Ectodermal cell (in vitro differentiated cells): ENCODE measurements around the gene ZBTB16.
A peak's percentile ranks its signal among the peaks of the same experiment; 100 is the strongest.

ENCODE experiments used
- H3K27ac ChIP-seq: 2 replicates; pipeline ENCODE4 v1.7.0; 2013; ENCODE audit warnings: mild to moderate bottlenecking, low read depth, low read length; ENCODE audit not compliant: insufficient read depth, poor library complexity, severe bottlenecking
- H3K27me3 ChIP-seq: 2 replicates; pipeline ENCODE4 v1.7.0; 2013; ENCODE audit warnings: mild to moderate bottlenecking, low read length; ENCODE audit not compliant: insufficient read depth, control insufficient read depth, poor library complexity, severe bottlenecking
- H3K36me3 ChIP-seq: one replicate; pipeline ENCODE4 v1.7.0; 2013; ENCODE audit warnings: low read length; ENCODE audit not compliant: control insufficient read depth, insufficient read depth
- H3K4me1 ChIP-seq: one replicate; pipeline ENCODE4 v1.7.0; 2013; ENCODE audit warnings: low read length; ENCODE audit not compliant: control insufficient read depth, insufficient read depth
- H3K4me3 ChIP-seq: 2 replicates; pipeline ENCODE4 v1.7.0; 2013; ENCODE audit warnings: low read depth, low read length, control low read depth; ENCODE audit not compliant: insufficient read depth
- H3K9me3 ChIP-seq: 2 replicates; pipeline ENCODE4 v1.7.0; 2013; ENCODE audit warnings: mild to moderate bottlenecking, low read length, moderate library complexity; ENCODE audit not compliant: control insufficient read depth
- WGBS, 2 experiments: methylation state at CpG; one replicate each; pipeline ENCODE4 v1.1.7; 2013; ENCODE audit warnings: missing lambda C conversion rate in 2 of 2; 5-methylcytosine and 5-hydroxymethylcytosine counted together

ZBTB16 gene

GRCh38 chr11:114209343-114209742 is 149.8 kb downstream of the ZBTB16 start:
- Histone ChIP-seq H3K36me3 (no peaks in the 10 kb centered on the region), H3K4me1 (peaks cover 61% of the 10 kb centered on the region), H3K27me3 (no peaks in the 10 kb centered on the region), H3K4me3 (peak overlapping the region; percentile 2), H3K9me3 (no peaks in the 10 kb centered on the region), H3K27ac (peak overlapping the region; percentile 96)
- WGBS, 2 experiments, result 4 to 7% methylated on average over 2 of the region's 2 CpGs

GRCh38 chr11:114209904-114210303 is 150.4 kb downstream of the ZBTB16 start:
- no peaks in the 10 kb centered on the region for H3K36me3 ChIP-seq
- no peak overlapping the region for H3K4me3 ChIP-seq
- H3K9me3 ChIP-seq, result no peaks in the 10 kb centered on the region
- H3K4me1 ChIP-seq, result peaks cover 67% of the 10 kb centered on the region
- H3K27me3 ChIP-seq, result no peaks in the 10 kb centered on the region
- WGBS, 2 experiments, result 60 to 90% methylated on average over 2 to 9 of the region's 9 CpGs
- peak overlapping the region; percentile 96 for H3K27ac ChIP-seq

GRCh38 chr11:114211444-114212121 is 152.1 kb downstream of the ZBTB16 start:
- peaks cover 76% of the 10 kb centered on the region for H3K4me1 ChIP-seq
- H3K4me3 ChIP-seq, result no peak overlapping the region

GRCh38 chr11:114213622-114214021 is 154.1 kb downstream of the ZBTB16 start:
- WGBS, 2 experiments, result 93 to 94% methylated on average over 2 of the region's 2 CpGs
- H3K4me1 ChIP-seq, result peaks cover 81% of the 10 kb centered on the region

More at GRCh38 chr11:114211444-114212121, 152.1 kb downstream of the ZBTB16 start:
- WGBS, 2 experiments, result 37 to 43% methylated on average over 20 of the region's 20 CpGs
- Histone ChIP-seq H3K36me3 (no peaks in the 10 kb centered on the region), H3K9me3 (no peaks in the 10 kb centered on the region), H3K27ac (peak overlapping the region; percentile 83), H3K27me3 (no peaks in the 10 kb centered on the region)

GRCh38 chr11:114215428-114215827 is 155.9 kb downstream of the ZBTB16 start:
- Histone ChIP-seq H3K9me3 (no peaks in the 10 kb centered on the region), H3K27me3 (no peaks in the 10 kb centered on the region), H3K27ac (no peak overlapping the region), H3K4me3 (no peak overlapping the region), H3K4me1 (peaks cover 79% of the 10 kb centered on the region), H3K36me3 (no peaks in the 10 kb centered on the region)
- 95 to 98% methylated on average over 3 of the region's 3 CpGs for WGBS, 2 experiments

More at GRCh38 chr11:114213622-114214021, 154.1 kb downstream of the ZBTB16 start:
- Histone ChIP-seq H3K9me3 (no peaks in the 10 kb centered on the region), H3K36me3 (no peaks in the 10 kb centered on the region), H3K4me3 (no peak overlapping the region), H3K27me3 (no peaks in the 10 kb centered on the region), H3K27ac (no peak overlapping the region)

GRCh38 chr11:114215871-114216795 is 156.6 kb downstream of the ZBTB16 start:
- Histone ChIP-seq H3K4me1 (peaks cover 78% of the 10 kb centered on the region), H3K36me3 (no peaks in the 10 kb centered on the region), H3K4me3 (no peak overlapping the region), H3K27me3 (no peaks in the 10 kb centered on the region), H3K27ac (no peak overlapping the region), H3K9me3 (no peaks in the 10 kb centered on the region)
- 92 to 96% methylated on average over 5 to 6 of the region's 6 CpGs for WGBS, 2 experiments

- 96 to 97% methylated on average over 2 of the region's 2 CpGs for WGBS, 2 experiments
- Histone ChIP-seq H3K4me3 (no peak overlapping the region), H3K27ac (no peak overlapping the region), H3K27me3 (no peaks in the 10 kb centered on the region), H3K9me3 (no peaks in the 10 kb centered on the region), H3K36me3 (no peaks in the 10 kb centered on the region), H3K4me1 (peaks cover 74% of the 10 kb centered on the region)
Measured at GRCh38 chr11:114216796-114217180, 157.3 kb downstream of the ZBTB16 start.

GRCh38 chr11:114218508-114218907 is 159.0 kb downstream of the ZBTB16 start:
- Histone ChIP-seq H3K36me3 (no peaks in the 10 kb centered on the region), H3K4me1 (peaks cover 57% of the 10 kb centered on the region), H3K27me3 (no peaks in the 10 kb centered on the region), H3K4me3 (no peak overlapping the region), H3K9me3 (no peaks in the 10 kb centered on the region), H3K27ac (no peak overlapping the region)
- WGBS, 2 experiments, result 92 to 100% methylated on average over 3 of the region's 3 CpGs

GRCh38 chr11:114219559-114220349 is 160.2 kb downstream of the ZBTB16 start:
- H3K36me3 ChIP-seq, result no peaks in the 10 kb centered on the region
- no peak overlapping the region for H3K4me3 ChIP-seq
- WGBS, 2 experiments, result 48% methylated on average over 6 of the region's 6 CpGs
- H3K9me3 ChIP-seq, result no peaks in the 10 kb centered on the region
- peaks cover 44% of the 10 kb centered on the region for H3K4me1 ChIP-seq
- no peaks in the 10 kb centered on the region for H3K27me3 ChIP-seq
- peak overlapping the region; percentile 91 for H3K27ac ChIP-seq
